ENCODE results near the gene SACS. TPM values are rescaled to one million over a fixed set of nuclear protein-coding genes. Genes with fewer than 3 reads are reported as not detected.
A peak's percentile ranks its signal among the peaks of the same experiment; 100 is the strongest.
"Not testable (repeated sequence)": the region's sequence is repeated elsewhere in the genome, so short reads cannot be mapped to it uniquely, and the experiment has no call there.

Gene SACS
- total RNA-seq, 2 donors from 2014 or later, result 15.2 to 29.2 TPM

- Histone ChIP-seq H3K36me3 (no peaks in the 10 kb centered on the region), H3K27me3 (no peaks in the 10 kb centered on the region), H3K27ac (no peak overlapping the region), H3K9me3 (no peaks in the 10 kb centered on the region), H3K4me3 (no peak overlapping the region), H3K4me1 (peaks cover 0 to 8% of the 10 kb centered on the region in 2 donors)
- no peak for TF ChIP-seq CTCF (IDR thresholded peaks at IDR 0.05)
- no peak for DNase-seq (ENCODE audit: low spot score)
Observed at GRCh38 chr13:23443110-23443509, 9.6 kb upstream of the SACS start.

- H3K4me1 ChIP-seq, result peaks cover 0 to 8% of the 10 kb centered on the region in 2 donors
- no peak for TF ChIP-seq CTCF (IDR thresholded peaks at IDR 0.05)
- peak overlapping the region; percentile 62 to 64 for H3K27ac ChIP-seq
- no peaks in the 10 kb centered on the region for H3K36me3 ChIP-seq
- no peaks in the 10 kb centered on the region for H3K27me3 ChIP-seq
- DNase-seq (ENCODE audit: low spot score), result no peak
- no peaks in the 10 kb centered on the region for H3K9me3 ChIP-seq
- no peak overlapping the region for H3K4me3 ChIP-seq
Observed at GRCh38 chr13:23440821-23441618, 7.5 kb upstream of the SACS start.

GRCh38 chr13:23440324-23440723, 6.8 kb upstream of the SACS start:
- not testable (repeated sequence) for H3K4me1 ChIP-seq; H3K4me3 ChIP-seq; H3K9me3 ChIP-seq; H3K27me3 ChIP-seq; DNase-seq (ENCODE audit: low spot score); H3K36me3 ChIP-seq
- H3K27ac ChIP-seq, result peak overlapping the region; percentile 62 to 64

GRCh38 chr13:23437916-23438315, 4.4 kb upstream of the SACS start:
- no peak overlapping the region for H3K27ac ChIP-seq
- no peaks in the 10 kb centered on the region for H3K36me3 ChIP-seq
- H3K27me3 ChIP-seq, result no peaks in the 10 kb centered on the region
- no peak for DNase-seq (ENCODE audit: low spot score)
- no peak overlapping the region for H3K4me3 ChIP-seq
- TF ChIP-seq CTCF (IDR thresholded peaks at IDR 0.05), result no peak
- H3K9me3 ChIP-seq, result no peaks in the 10 kb centered on the region
- H3K4me1 ChIP-seq, result peaks cover 0 to 9% of the 10 kb centered on the region in 2 donors

DNA sequence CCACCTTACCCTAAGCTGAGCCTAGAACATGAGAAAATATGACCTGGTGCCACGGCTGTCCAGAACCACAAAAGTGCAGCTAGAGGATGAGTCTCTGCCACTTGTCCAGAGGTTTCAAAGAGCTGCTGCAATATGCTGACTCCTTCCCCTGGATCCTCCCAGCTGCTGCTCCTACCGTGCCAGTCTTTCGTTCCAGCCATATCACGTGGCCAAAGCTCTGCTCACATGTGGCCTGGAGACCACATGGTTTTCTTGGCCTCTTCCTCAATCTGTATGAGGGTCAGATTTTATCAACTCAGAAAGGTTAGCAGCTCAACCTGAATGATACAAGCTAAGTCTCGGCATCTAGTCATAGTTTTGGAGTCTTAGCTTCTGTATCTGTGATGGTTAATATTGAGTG, 3.2 kb upstream of the SACS start:
- no peak for TF ChIP-seq CTCF (IDR thresholded peaks at IDR 0.05)
- H3K4me1 ChIP-seq, result peaks cover 0 to 18% of the 10 kb centered on the region in 2 donors
- no peaks in the 10 kb centered on the region for H3K27me3 ChIP-seq
- H3K4me3 ChIP-seq, result no peak overlapping the region
- no peaks in the 10 kb centered on the region for H3K36me3 ChIP-seq
- no peak for DNase-seq (ENCODE audit: low spot score)
- no peak overlapping the region for H3K27ac ChIP-seq
- H3K9me3 ChIP-seq, result no peaks in the 10 kb centered on the region

GRCh38 chr13:23434491-23434890, 989 bp upstream of the SACS start:
- no peak for TF ChIP-seq CTCF (IDR thresholded peaks at IDR 0.05)
- Histone ChIP-seq H3K4me1 (peaks cover 0 to 10% of the 10 kb centered on the region in 2 donors), H3K9me3 (no peaks in the 10 kb centered on the region), H3K27me3 (no peaks in the 10 kb centered on the region), H3K4me3 (no peak overlapping the region), H3K27ac (no peak overlapping the region), H3K36me3 (no peaks in the 10 kb centered on the region)
- DNase-seq (ENCODE audit: low spot score), result no peak

Measured in right atrium auricular region (tissue), 2 donors.